Brain microvascular endothelial cell (primary cell): Measurements from ENCODE around the gene SLC24A3.

Experiments used
- DNase-seq: peaks from one replicate; pipeline ENCODE4 v3.0.0-alpha.2; 2020
- H3K27ac ChIP-seq: fragments of 250-450 bp; sonication (Bioruptor Pico); 2 replicates; pipeline ENCODE4 v1.5.1; 2020; ENCODE audit warnings: mild to moderate bottlenecking, moderate library complexity
- H3K27me3 ChIP-seq: fragments of 250-450 bp; sonication (Bioruptor Pico); replicated peaks from 2 replicates; pipeline ENCODE4 v1.5.1; 2020; ENCODE audit warnings: mild to moderate bottlenecking
- H3K36me3 ChIP-seq: fragments of 250-450 bp; sonication (Bioruptor Pico); replicated peaks from 2 replicates; pipeline ENCODE4 v1.5.1; 2020; ENCODE audit warnings: mild to moderate bottlenecking
- H3K4me3 ChIP-seq: 2 replicates; pipeline ENCODE4 v1.5.1; 2011; ENCODE audit warnings: low read depth, mild to moderate bottlenecking, control low read depth, low read length, moderate library complexity
- CTCF ChIP-seq: IDR thresholded peaks from 2 replicates; pipeline ENCODE4 v1.5.1; 2011; ENCODE audit warnings: low read depth, mild to moderate bottlenecking, moderate library complexity, low read length, control low read depth, inconsistent platforms; ENCODE audit errors: missing control alignments
- in situ Hi-C: cut with HindIII; loops from 2 replicates; pipeline ENCODE4 v1.10.0; 2017; ENCODE audit warnings: low sequenced_read_pairs, low pct_ligation_motif_present

The SLC24A3 gene

GRCh38 chr20:19223640-19224039 lies 11.2 kb downstream of the SLC24A3 start:
- no peak for TF ChIP-seq CTCF
- in situ Hi-C loops, result no loop called here

GRCh38 chr20:19231359-19232035 lies 19.1 kb downstream of the SLC24A3 start:
- no peak for TF ChIP-seq CTCF
- no peak for DNase-seq
- no peaks in the 10 kb centered on the region for H3K27me3 ChIP-seq
- no peak overlapping the region for H3K4me3 ChIP-seq
- no peak overlapping the region for H3K27ac ChIP-seq
- no peaks in the 10 kb centered on the region for H3K36me3 ChIP-seq
- in situ Hi-C loops, result no loop called here

More at GRCh38 chr20:19223640-19224039, 11.2 kb downstream of the SLC24A3 start:
- Histone ChIP-seq H3K4me3 (no peak overlapping the region), H3K27me3 (no peaks in the 10 kb centered on the region), H3K36me3 (no peaks in the 10 kb centered on the region), H3K27ac (no peak overlapping the region)
- no peak for DNase-seq

- no peak for TF ChIP-seq CTCF
- no peak for DNase-seq
- in situ Hi-C loops, result no loop called here
- Histone ChIP-seq H3K27ac (no peak overlapping the region), H3K4me3 (no peak overlapping the region), H3K36me3 (no peaks in the 10 kb centered on the region), H3K27me3 (no peaks in the 10 kb centered on the region)
These were observed 20.8 kb downstream of the SLC24A3 start for GRCh38 chr20:19232997-19233794.

- Histone ChIP-seq H3K36me3 (no peaks in the 10 kb centered on the region), H3K27ac (no peak overlapping the region), H3K27me3 (no peaks in the 10 kb centered on the region), H3K4me3 (no peak overlapping the region)
- DNase-seq, result no peak
- no peak for TF ChIP-seq CTCF
- in situ Hi-C loops, result no loop called here
These were observed 24.1 kb downstream of the SLC24A3 start for GRCh38 chr20:19236371-19237055.

GRCh38 chr20:19241440-19241839 lies 29.0 kb downstream of the SLC24A3 start:
- no peak for TF ChIP-seq CTCF
- Histone ChIP-seq H3K27ac (no peak overlapping the region), H3K27me3 (no peaks in the 10 kb centered on the region), H3K4me3 (no peak overlapping the region), H3K36me3 (no peaks in the 10 kb centered on the region)
- in situ Hi-C loops, result no loop called here
- DNase-seq, result no peak
